MCF 10A (cell line): Measurements from ENCODE around the gene C9orf153. TPM values are rescaled to one million over a fixed set of nuclear protein-coding genes. Genes with fewer than 3 reads are reported as not detected.

ENCODE experiments used
- BruUV-seq: library from RNA; stranded (reverse); fragments of 400-500 nt; replicated peaks from 2 replicates; lab custom pipeline; 2021; lab: Mats Ljungman, UMichigan
- CTCF ChIA-PET: fragments of 300-600 bp; sonication (Branson Sonifier 250); formaldehyde crosslinking; extraction: SDS; loops from one replicate; lab custom pipeline; 2021; ENCODE audit warnings: antibody characterized with exemption, inconsistent platforms; lab: Yijun Ruan, JAX
- POLR2A ChIA-PET: fragments of 300-600, 350-650 bp; sonication (Branson Sonifier 250); formaldehyde crosslinking; extraction: SDS; loops from one replicate; lab custom pipeline; 2020; ENCODE audit warnings: antibody characterized with exemption, inconsistent platforms; lab: Yijun Ruan, JAX
- DNase-seq: peaks from one replicate; pipeline ENCODE4 v3.0.0-alpha.2; 2018; ENCODE audit not compliant: unreplicated experiment
- H3K27ac Mint-ChIP-seq: one replicate; pipeline ENCODE4 v1.8.0; 2022; ENCODE audit warnings: mild to moderate bottlenecking, low read depth, mixed read lengths; ENCODE audit not compliant: unreplicated experiment
- H3K27me3 Mint-ChIP-seq: one replicate; pipeline ENCODE4 v1.8.0; 2022; ENCODE audit warnings: mixed read lengths; ENCODE audit not compliant: insufficient read depth, unreplicated experiment
- H3K36me3 Mint-ChIP-seq: one replicate; pipeline ENCODE4 v1.8.0; 2022; ENCODE audit warnings: mild to moderate bottlenecking, moderate library complexity, mixed read lengths; ENCODE audit not compliant: insufficient read depth, unreplicated experiment
- H3K4me1 Mint-ChIP-seq: one replicate; pipeline ENCODE4 v1.8.0; 2022; ENCODE audit warnings: mixed read lengths; ENCODE audit not compliant: insufficient read depth, unreplicated experiment
- H3K4me3 Mint-ChIP-seq: one replicate; pipeline ENCODE4 v1.8.0; 2022; ENCODE audit warnings: mild to moderate bottlenecking, moderate library complexity, mixed read lengths; ENCODE audit not compliant: unreplicated experiment
- H3K9me3 Mint-ChIP-seq: one replicate; pipeline ENCODE4 v1.8.0; 2022; ENCODE audit warnings: mixed read lengths; ENCODE audit not compliant: unreplicated experiment
- CTCF ChIP-seq: fragments of 200-600 bp; IDR thresholded peaks from one replicate; pipeline ENCODE4 v1.8.0; 2022; ENCODE audit warnings: antibody characterized with exemption, mild to moderate bottlenecking; ENCODE audit not compliant: unreplicated experiment
- intact Hi-C: fragments of 100-400 bp; cut with micrococcal nuclease; formaldehyde crosslinking; loops from 2 replicates; pipeline ENCODE4 v1.14.1; 2022
- total RNA-seq: library from RNA; stranded (reverse); gene quantifications from 2 replicates; pipeline ENCODE4 v1.2.3, GENCODE V29; 2022

Gene C9orf153
- total RNA-seq, 1 experiment from 2014 or later = 0.19 TPM

- no peaks in the 10 kb centered on the region for H3K36me3 Mint-ChIP-seq
- no peak for DNase-seq
- intact Hi-C loops = no loop called here
- no peak overlapping the region for H3K4me3 Mint-ChIP-seq
- no peaks in the 10 kb centered on the region for H3K9me3 Mint-ChIP-seq
- no TSS peak for BruUV-seq
- TF ChIP-seq CTCF = no peak
- H3K4me1 Mint-ChIP-seq = no peaks in the 10 kb centered on the region
- CTCF ChIA-PET = interaction anchor here (1.0 kb wide), 1 partner anchor 12 kb away, joined by 3 read pairs; no protein-coding TSS in a partner anchor
- no peaks in the 10 kb centered on the region for H3K27me3 Mint-ChIP-seq
- no peak overlapping the region for H3K27ac Mint-ChIP-seq
- POLR2A ChIA-PET = no interaction called here
These were observed 6.6 kb downstream of the C9orf153 start for GRCh38 chr9:86252870-86253269.

GRCh38 chr9:86250123-86250522 lies 9.3 kb downstream of the C9orf153 start:
- no peak for DNase-seq
- POLR2A ChIA-PET = no interaction called here
- Mint-ChIP-seq H3K4me1 (peaks cover 6% of the 10 kb centered on the region), H3K4me3 (no peak overlapping the region), H3K9me3 (no peaks in the 10 kb centered on the region), H3K36me3 (no peaks in the 10 kb centered on the region), H3K27me3 (no peaks in the 10 kb centered on the region), H3K27ac (no peak overlapping the region)
- CTCF ChIA-PET = interaction anchor here (1.9 kb wide), 1 partner anchor 10 kb away, joined by 6 read pairs; no protein-coding TSS in a partner anchor
- TF ChIP-seq CTCF = no peak
- intact Hi-C loops = no loop called here
- BruUV-seq = no TSS peak

- no peaks in the 10 kb centered on the region for H3K9me3 Mint-ChIP-seq
- no peak overlapping the region for H3K27ac Mint-ChIP-seq
- no peaks in the 10 kb centered on the region for H3K27me3 Mint-ChIP-seq
- H3K4me1 Mint-ChIP-seq = peaks cover 6% of the 10 kb centered on the region
- ChIA-PET CTCF (interaction anchor here (0.6 to 1.0 kb wide), 3 partner anchors 27 to 149 kb away, joined by 3 to 4 read pairs (median 3); partner anchors contain the start of gene GOLM1), POLR2A (no interaction called here)
- H3K36me3 Mint-ChIP-seq = no peaks in the 10 kb centered on the region
- TF ChIP-seq CTCF = no peak
- no TSS peak for BruUV-seq
- DNase-seq = no peak
- H3K4me3 Mint-ChIP-seq = no peak overlapping the region
- intact Hi-C loops = no loop called here
These were observed 10.7 kb downstream of the C9orf153 start for GRCh38 chr9:86248746-86249145.

- DNase-seq = peak; percentile 21
- CTCF ChIA-PET = no interaction called here
- no TSS peak for BruUV-seq
These were observed 12.7 kb downstream of the C9orf153 start for GRCh38 chr9:86246752-86247161.

More at GRCh38 chr9:86246752-86247161, 12.7 kb downstream of the C9orf153 start:
- Mint-ChIP-seq H3K9me3 (no peaks in the 10 kb centered on the region), H3K27ac (no peak overlapping the region), H3K4me1 (peaks cover 6% of the 10 kb centered on the region), H3K36me3 (no peaks in the 10 kb centered on the region), H3K4me3 (no peak overlapping the region), H3K27me3 (no peaks in the 10 kb centered on the region)
- TF ChIP-seq CTCF = no peak
- intact Hi-C loops = no loop called here
- POLR2A ChIA-PET = no interaction called here
